ENCODE data around the gene MARCKS.
"Not testable (repeated sequence)": the region's sequence is repeated elsewhere in the genome, so short reads cannot be mapped to it uniquely, and the experiment has no call there.

The MARCKS gene

DNA sequence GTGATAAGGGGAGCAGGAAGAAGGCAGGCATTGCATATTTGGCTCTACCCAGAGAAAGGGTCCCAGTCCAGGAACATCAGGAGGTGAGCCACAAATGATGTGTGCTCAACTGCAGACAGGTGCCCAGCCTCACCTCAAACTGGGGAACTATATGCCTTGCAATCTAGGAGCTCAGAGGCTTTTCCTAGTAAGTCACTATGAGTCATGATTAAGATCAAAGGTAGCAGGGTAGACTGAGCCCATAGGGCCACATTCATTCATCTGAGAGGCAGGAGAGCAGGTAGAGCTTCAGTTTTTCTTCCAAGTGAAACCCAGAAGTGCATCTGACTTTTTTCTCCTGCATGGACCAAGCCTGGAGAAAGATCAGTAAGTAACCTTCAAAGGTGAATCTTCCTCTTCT lies 31.3 kb downstream of the MARCKS start:
- no peak for DNase-seq

DNA sequence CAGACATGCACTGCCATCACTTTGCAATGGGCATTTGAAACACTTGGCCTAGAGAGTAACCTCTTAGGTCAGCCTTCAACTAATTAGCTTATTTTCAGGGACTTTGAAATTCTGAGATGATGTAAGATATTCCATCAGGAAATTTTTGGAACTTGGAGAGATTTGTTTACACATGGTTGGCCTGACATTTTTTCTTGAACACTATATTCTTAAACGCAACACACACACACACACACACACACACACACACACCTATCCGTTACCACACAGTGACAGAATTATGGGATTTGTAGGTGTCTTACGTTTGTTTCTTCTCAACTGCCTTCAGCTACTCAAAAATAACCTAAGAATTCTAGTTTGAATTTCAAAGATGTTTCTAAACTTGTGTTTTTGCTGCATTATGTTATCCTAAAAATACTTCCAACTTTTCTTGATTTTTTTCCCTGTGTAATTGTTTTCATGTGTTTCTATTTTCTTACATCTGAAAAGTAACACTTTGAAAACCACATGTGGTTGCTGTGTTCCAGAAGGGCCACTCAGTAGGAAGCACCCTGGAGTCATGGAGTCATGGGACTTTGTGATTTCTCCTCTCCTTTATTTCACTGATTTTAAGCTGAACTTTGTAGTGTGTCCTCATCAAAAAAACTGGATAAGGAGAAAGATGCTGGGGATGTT lies 31.9 kb downstream of the MARCKS start:
- DNase-seq, result no peak

DNA sequence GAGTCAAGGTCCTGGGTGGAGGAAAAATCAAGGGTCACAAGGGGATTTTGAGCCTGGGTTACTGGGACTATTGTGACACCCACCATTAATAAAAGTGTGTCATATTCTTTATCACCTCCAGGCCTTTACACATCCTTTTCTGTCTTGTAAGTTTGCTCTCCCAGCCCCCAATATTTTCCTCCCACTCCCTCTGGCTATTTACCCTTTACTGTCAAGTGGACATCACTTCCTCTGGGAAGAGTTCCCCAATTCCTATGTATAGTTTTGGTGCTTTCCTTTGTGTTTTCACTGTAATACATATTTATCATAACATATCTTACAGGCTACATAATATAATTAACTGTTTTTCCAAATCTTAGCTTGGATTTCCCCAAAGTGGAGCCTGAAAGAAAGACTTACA lies 36.3 kb downstream of the MARCKS start:
- DNase-seq, result no peak

DNA sequence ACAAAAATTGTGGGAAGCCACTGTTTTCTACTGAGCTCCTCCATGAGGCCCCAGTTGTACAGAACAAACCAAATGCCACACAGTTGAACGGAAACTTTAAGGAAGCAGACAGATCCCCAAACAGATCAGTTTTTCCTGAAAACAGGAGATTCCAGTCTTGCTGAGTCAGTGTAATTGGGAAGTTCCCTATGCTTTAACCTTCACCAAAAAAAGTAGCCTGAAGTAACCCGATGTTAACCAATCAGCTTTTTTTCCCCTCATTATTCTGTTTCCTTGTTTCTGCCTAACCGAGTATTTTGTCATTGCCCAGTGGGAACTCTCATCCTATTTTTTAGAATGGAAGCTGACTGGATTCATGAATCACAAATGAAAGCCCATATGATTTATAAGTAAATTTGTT lies 36.7 kb downstream of the MARCKS start:
- no peak for DNase-seq

DNA sequence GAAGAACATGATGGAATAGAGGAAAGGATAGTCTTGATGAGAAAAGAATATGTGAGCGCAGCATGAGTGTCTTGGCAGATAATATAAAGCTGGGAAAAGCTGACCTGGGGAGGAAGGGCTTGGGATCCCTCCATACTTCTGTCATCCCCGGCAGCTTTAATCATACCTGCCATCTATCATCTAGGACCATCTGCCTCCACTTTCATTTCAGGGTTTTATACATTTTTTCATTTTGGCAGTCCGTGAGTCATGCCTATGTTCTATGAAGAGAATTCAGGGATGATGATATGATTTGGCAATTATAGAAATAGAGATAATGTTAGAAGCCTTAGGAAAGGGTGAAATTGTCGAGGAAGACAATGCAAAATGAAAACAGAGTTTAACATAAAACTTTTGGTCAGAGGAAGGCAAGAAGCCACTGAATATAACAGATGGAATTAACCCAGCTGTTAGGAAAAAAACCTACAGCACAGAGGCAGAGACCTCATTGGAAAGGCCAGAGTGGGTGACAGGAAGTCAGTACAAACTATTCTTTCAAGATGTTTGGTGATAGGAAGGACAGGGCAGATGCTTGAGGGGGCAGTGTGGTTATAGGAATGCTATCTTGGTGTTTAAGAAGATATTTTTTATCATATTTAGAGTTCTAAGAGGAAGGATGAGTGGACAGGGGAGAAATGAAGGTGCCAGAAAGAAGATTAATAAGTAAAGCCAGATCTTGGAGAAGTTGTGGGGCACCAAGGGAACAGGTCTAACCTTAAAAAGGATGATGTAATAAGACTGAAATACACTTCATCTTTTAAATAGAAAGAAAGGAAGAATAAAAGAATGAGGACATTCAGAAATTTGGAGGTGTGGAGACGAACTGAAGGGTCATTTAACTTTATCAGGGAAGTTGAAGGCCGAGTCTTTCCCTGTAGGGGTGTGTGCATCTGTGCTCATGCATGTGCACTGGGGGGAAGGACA lies 37.8 kb downstream of the MARCKS start:
- no peak for DNase-seq

DNA sequence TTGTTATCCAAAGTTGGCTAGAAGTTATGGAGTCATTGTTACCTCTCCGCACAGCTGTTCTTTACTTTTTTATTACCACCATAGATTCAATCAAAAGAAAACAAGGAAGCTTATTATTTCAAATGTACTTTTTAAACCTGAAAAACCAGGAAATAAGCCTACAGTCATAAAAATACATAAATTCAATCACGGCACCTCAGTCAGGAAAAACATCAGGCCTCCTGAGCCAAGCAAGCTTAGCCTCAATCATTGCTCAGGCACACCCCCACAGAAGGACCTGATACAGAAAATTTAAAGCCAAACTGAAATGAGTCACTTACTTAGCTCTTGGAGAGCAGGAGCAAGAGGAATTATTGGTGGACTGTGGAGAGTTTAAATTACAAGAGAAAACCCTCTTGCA lies 44.3 kb downstream of the MARCKS start:
- no peak for DNase-seq

DNA sequence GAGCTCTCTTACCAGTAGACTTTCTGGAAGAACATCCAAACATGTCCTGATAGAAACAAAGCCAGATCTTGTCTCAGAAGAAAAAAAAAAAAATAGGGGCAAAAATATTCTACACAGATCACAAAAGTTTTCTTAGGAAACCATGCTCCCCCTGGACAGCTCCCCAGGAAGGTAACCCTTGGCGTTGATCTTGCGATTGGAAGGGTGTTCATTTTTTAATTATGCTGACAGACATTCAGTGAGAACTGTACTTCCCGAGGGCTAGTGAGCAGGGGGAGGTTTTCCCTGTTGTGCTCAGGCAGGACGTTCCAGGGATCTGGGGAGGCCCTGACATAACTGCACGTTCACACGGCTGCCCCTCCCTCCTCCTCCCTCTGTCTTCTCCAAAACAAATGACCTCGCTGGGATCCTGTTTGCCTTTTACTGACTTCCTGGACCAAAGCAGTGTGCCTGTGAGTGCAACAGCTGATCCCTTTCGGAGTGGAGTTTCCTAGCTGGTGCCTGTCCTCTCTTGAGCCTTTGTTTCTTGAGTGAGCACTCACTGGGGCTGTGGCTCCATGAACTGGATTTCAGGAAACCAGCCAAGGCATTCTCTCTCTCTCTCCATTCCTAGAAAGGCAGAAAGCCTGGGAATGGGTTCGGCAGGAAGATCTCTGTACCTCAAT lies 46.7 kb downstream of the MARCKS start:
- DNase-seq, result peak; percentile 23

DNA sequence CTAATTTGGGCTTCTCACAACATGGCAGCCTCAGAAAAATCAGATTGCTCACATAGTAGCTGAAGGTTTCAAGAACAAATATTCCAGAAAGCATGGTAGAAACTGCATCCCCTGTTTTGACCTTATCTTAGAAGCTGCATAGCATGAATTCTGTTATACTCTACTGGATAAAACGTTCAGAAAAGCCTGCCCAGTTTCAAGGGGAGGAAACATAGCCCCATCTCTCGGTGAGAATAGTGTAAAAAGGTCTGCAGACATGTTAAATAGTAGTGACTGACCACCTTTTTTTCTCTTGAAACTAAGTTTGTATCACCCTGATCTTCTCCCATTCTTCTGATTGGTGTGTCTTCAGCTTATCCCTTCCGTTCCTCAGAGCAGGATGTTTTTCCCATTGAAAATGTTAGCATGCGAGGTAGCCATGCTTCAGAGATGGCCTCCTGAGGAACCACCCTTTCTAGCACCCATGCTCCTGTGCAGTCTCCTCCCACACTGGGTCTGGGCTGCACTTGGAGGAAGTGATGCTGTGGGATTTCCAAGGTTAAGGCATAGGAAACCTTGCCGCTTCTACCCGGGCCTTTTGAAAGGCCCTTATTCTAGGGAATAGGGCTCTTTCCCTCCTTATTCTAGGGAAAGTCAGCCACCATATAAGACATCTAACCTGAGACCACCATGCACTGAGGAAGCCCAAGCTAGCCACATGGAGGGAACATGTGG lies 50.1 kb downstream of the MARCKS start:
- no peak for DNase-seq

DNA sequence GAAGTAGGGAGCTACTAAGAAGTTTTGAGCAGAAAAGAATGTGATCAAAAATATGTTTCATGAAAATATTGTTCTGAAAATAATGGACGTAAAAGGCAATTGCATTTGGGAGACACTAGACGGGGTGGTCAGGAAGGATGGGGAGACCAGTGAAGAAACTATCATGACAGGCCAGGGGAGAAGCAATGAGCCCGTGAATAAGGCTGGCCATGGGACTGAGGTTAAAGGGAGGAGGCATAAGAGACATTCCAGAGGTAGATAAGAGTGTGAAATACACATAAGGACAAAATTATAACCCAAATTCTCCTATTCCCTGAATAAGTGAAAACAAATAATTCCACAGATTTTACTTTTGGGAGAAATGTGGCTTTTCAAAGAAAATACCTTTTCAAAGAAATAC lies 51.7 kb downstream of the MARCKS start:
- DNase-seq, result no peak

DNA sequence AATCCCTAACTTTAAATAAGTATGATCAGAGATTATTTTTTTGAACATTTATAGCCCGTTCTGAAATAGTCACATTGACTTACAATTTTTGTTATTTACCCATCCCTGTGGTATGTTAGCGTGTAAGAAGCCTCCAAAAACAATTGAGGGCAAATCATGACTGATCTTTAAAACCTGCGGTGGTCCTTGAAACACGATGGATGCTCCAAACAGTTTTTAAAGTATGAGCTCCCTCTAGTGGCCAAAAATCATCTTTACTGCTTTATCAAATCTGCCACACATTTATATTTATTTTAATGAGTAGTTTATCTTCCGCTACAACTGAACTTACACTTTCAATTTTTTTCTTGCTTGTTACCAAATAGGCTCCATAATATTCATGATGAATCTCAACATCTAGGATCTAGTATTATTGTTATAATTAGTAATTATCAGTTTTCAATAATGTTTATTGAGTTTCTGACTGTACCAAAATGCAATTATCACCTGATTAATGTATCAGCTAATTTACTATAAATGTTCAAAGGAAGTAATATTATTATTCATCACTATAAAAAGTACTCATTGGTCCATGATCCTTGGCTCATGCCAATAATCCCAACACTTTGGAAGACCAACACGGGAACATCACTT lies 52.2 kb downstream of the MARCKS start:
- peak; percentile 66 for DNase-seq

DNA sequence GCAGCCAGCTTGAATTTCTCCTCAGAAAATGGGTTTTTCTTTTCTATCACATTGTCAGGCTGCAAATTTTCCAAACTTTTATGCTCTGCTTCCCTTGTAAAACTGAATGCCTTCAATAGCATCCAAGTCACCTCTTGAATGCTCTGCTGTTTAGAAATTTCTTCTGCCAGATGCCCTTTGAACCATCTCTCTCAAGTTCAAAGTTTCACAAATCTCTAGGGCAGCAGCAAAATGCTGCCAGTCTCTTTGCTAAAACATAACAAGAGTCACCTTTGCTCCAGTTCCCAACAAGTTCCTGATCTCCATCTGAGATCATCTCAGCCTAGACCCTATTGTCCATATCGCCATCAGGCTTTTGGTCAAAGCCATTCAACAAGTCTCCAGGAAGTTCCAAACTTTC lies 53.1 kb downstream of the MARCKS start:
- not testable (repeated sequence) for DNase-seq
